Upper lobe of left lung (tissue), 6 donors: ENCODE measurements around the gene WNK2. TPM values are rescaled to one million over a fixed set of nuclear protein-coding genes. Genes with fewer than 3 reads are reported as not detected.

Experiments used
- ATAC-seq, 2 donors: fragments of 200-7000 bp; cut with Tn5 transposase; one replicate each; pipeline ENCODE4 v1.9.1; 2022; ENCODE audit warnings: mild to moderate bottlenecking in 2 of 2, moderate library complexity in 2 of 2; ENCODE audit not compliant: low FRiP score in 2 of 2
- DNase-seq, 2 donors: peaks; one replicate each; pipeline ENCODE4 v3.0.0-alpha.2; 2019 to 2020
- H3K27ac ChIP-seq, 4 donors: fragments of 200-600 bp; sonication (generic); one replicate each; pipeline ENCODE4 v1.5.1; 2016 to 2019
- H3K27me3 ChIP-seq, 4 donors: fragments of 200-600 bp; sonication (generic); one replicate each; pipeline ENCODE4 v1.5.1; 2017 to 2019
- H3K36me3 ChIP-seq, 4 donors: fragments of 200-600 bp; sonication (generic); one replicate each; pipeline ENCODE4 v1.5.1; 2016 to 2019
- H3K4me1 ChIP-seq, 4 donors: fragments of 200-600 bp; sonication (generic); one replicate each; pipeline ENCODE4 v1.5.1; 2018 to 2019
- H3K4me3 ChIP-seq, 4 donors: fragments of 200-600 bp; sonication (generic); one replicate each; pipeline ENCODE4 v1.5.1; 2017 to 2019; ENCODE audit warnings: mild to moderate bottlenecking in 2 of 4, moderate library complexity in 1 of 4
- H3K9me3 ChIP-seq, 4 donors: fragments of 200-600 bp; sonication (generic); one replicate each; pipeline ENCODE4 v1.5.1; 2018 to 2019
- CTCF ChIP-seq, 6 experiments: fragments of 450-650 bp in 4 of 6; fragments of 200-600 bp in 2 of 6; sonication (generic) in 2 of 6; IDR thresholded peaks; one replicate each; pipeline ENCODE4 v1.5.1; 2016 to 2019; ENCODE audit warnings: antibody characterized with exemption in 6 of 6
- EP300 ChIP-seq, 4 donors: sonication (generic); formaldehyde crosslinking; IDR thresholded peaks; one replicate each; pipeline ENCODE4 v1.5.1; 2017; ENCODE audit warnings: antibody characterized with exemption in 4 of 4, control low read depth in 2 of 4
- POLR2A ChIP-seq, 4 donors: fragments of 450-650 bp; IDR thresholded peaks; one replicate each; pipeline ENCODE4 v1.5.1; 2016 to 2017; ENCODE audit warnings: antibody characterized with exemption in 4 of 4, mild to moderate bottlenecking in 2 of 4
- POLR2AphosphoS5 ChIP-seq, 2 donors: sonication (generic); formaldehyde crosslinking; IDR thresholded peaks; one replicate each; pipeline ENCODE4 v1.5.1; 2017; ENCODE audit warnings: antibody characterized with exemption in 2 of 2
- WGBS, 2 donors: methylation state at CpG; one replicate each; pipeline ENCODE4 v1.1.5; 2017 to 2018; 5-methylcytosine and 5-hydroxymethylcytosine counted together
- total RNA-seq, 6 donors: library from RNA; depleted of rRNA in 4 of 6; stranded (reverse); fragments of >200 nt in 4 of 6; gene quantifications; one replicate each; pipeline versions ENCODE4 v1.1.0 to v1.2.1, GENCODE V29; 2016 to 2021
- donor health status: DM: no; HTN: no; CAD: no; lungs with moderate emphysema.
- donor health status: DM: no; HTN: yes; CAD: no; lungs with severe emphysema.

The WNK2 gene
- total RNA-seq, 6 donors from 2014 or later: 1.1 to 11.5 (median 7.3) TPM

GRCh38 chr9:93296889-93297480 lies 113.0 kb downstream of the WNK2 start:
- Histone ChIP-seq H3K27ac (no peak overlapping the region), H3K9me3 (no peaks in the 10 kb centered on the region), H3K27me3 (no peaks in the 10 kb centered on the region), H3K4me1 (no peaks in the 10 kb centered on the region), H3K4me3 (no peak overlapping the region), H3K36me3 (no peaks in the 10 kb centered on the region)
- DNase-seq: no peak
- ATAC-seq: no peak
- WGBS, 2 donors: 37 to 52% methylated on average over 16 to 17 of the region's 17 CpGs
- no peak for TF ChIP-seq CTCF (IDR thresholded peaks at IDR 0.05)
- TF ChIP-seq EP300 (IDR thresholded peaks at IDR 0.05): no peak
- TF ChIP-seq POLR2A (IDR thresholded peaks at IDR 0.05): no peak
- no peak for TF ChIP-seq POLR2AphosphoS5 (IDR thresholded peaks at IDR 0.05)

GRCh38 chr9:93297659-93298497 lies 113.9 kb downstream of the WNK2 start:
- Histone ChIP-seq H3K27me3 (no peaks in the 10 kb centered on the region), H3K4me1 (peaks cover 0 to 8% (median 3%) of the 10 kb centered on the region in 4 donors), H3K9me3 (no peaks in the 10 kb centered on the region), H3K4me3 (no peak overlapping the region), H3K27ac (no peak overlapping the region), H3K36me3 (no peaks in the 10 kb centered on the region)
- 73 to 78% methylated on average over 5 to 32 of the region's 33 CpGs for WGBS, 2 donors
- ATAC-seq (no peak), DNase-seq (peak in 1 of 2 donors; percentile 67)
- TF ChIP-seq POLR2AphosphoS5 (IDR thresholded peaks at IDR 0.05) (no peak), POLR2A (IDR thresholded peaks at IDR 0.05) (no peak), EP300 (IDR thresholded peaks at IDR 0.05) (no peak), CTCF (IDR thresholded peaks at IDR 0.05) (no peak)

GRCh38 chr9:93298498-93299417 lies 114.8 kb downstream of the WNK2 start:
- H3K4me1 ChIP-seq: peaks cover 0 to 9% (median 3%) of the 10 kb centered on the region in 4 donors
- no peaks in the 10 kb centered on the region for H3K36me3 ChIP-seq
- DNase-seq (peak in 1 of 2 donors; percentile 68), ATAC-seq (no peak)
- H3K4me3 ChIP-seq: no peak overlapping the region
- H3K27me3 ChIP-seq: no peaks in the 10 kb centered on the region
- TF ChIP-seq POLR2AphosphoS5 (IDR thresholded peaks at IDR 0.05): no peak
- TF ChIP-seq CTCF (IDR thresholded peaks at IDR 0.05): no peak
- TF ChIP-seq POLR2A (IDR thresholded peaks at IDR 0.05): no peak
- no peak for TF ChIP-seq EP300 (IDR thresholded peaks at IDR 0.05)
- WGBS, 2 donors: 79 to 92% methylated on average over 16 to 26 of the region's 26 CpGs
- no peak overlapping the region for H3K27ac ChIP-seq
- no peaks in the 10 kb centered on the region for H3K9me3 ChIP-seq

GRCh38 chr9:93299418-93300174 lies 115.7 kb downstream of the WNK2 start:
- ATAC-seq: no peak
- DNase-seq: no peak
- Histone ChIP-seq H3K9me3 (no peaks in the 10 kb centered on the region), H3K27ac (no peak overlapping the region), H3K36me3 (no peaks in the 10 kb centered on the region), H3K27me3 (no peaks in the 10 kb centered on the region), H3K4me1 (peaks cover 0 to 9% (median 3%) of the 10 kb centered on the region in 4 donors), H3K4me3 (no peak overlapping the region)
- no peak for TF ChIP-seq POLR2AphosphoS5 (IDR thresholded peaks at IDR 0.05)
- no peak for TF ChIP-seq CTCF (IDR thresholded peaks at IDR 0.05)
- no peak for TF ChIP-seq EP300 (IDR thresholded peaks at IDR 0.05)
- TF ChIP-seq POLR2A (IDR thresholded peaks at IDR 0.05): no peak
- 86 to 87% methylated on average over 21 to 26 of the region's 26 CpGs for WGBS, 2 donors
